K562 (cell line): ENCODE measurements around the gene PRF1. TPM values are rescaled to one million over a fixed set of nuclear protein-coding genes. Genes with fewer than 3 reads are reported as not detected.
A peak's percentile ranks its signal among the peaks of the same experiment; 100 is the strongest.

Experiments
- ATAC-seq: fragments of 200-7000 bp; cut with Tn5 transposase; 3 replicates; pipeline ENCODE4 v1.9.1; 2020; ENCODE audit warnings: moderate library complexity
- BruUV-seq: library from RNA; stranded (reverse); fragments of 400-500 nt; replicated peaks from 2 replicates; lab custom pipeline; 2021; lab: Mats Ljungman, UMichigan
- CTCF ChIA-PET: fragments of 300-600 bp; formaldehyde crosslinking; extraction: SDS; loops from one replicate; lab custom pipeline; 2021; ENCODE audit warnings: low intra/inter-chr PET ratio; lab: Yijun Ruan, JAX
- POLR2A ChIA-PET: fragments of 300-600, 350-650 bp; sonication (Branson Sonifier 250); formaldehyde crosslinking; extraction: SDS; loops from one replicate; lab custom pipeline; 2021; ENCODE audit warnings: antibody characterized with exemption, inconsistent platforms; lab: Yijun Ruan, JAX
- DNase-seq, 4 experiments: peaks; one replicate each; pipeline versions ENCODE4 v3.0.0 to v3.0.0-alpha.2; 2011 to 2018; ENCODE audit warnings: low spot score in 3 of 4, mixed read lengths in 3 of 4; ENCODE audit errors: extremely low read depth in 1 of 4
- FAIRE-seq: peaks from 2 replicates; lab custom pipeline; 2011; peaks lifted over from hg19 to GRCh38; lab: Jason Lieb, UNC
- H2AFZ ChIP-seq: 2 replicates; pipeline ENCODE4 v1.6.0; 2011; ENCODE audit warnings: low read depth, low read length, control low read depth, inconsistent platforms
- H3K27ac ChIP-seq: fragments of 200-600 bp; 3 replicates; pipeline ENCODE4 v1.8.0; 2011; ENCODE audit warnings: low read depth, mild to moderate bottlenecking, control low read depth, inconsistent platforms, low read length, moderate library complexity, mixed read lengths; ENCODE audit errors: extremely low read depth
- H3K27me3 ChIP-seq, 2 experiments: fragments of 300-600 bp in 1 of 2; 2 replicates in 1 of 2; 3 replicates in 1 of 2; pipeline versions ENCODE4 v1.6.0 to v1.8.0; 2011; ENCODE audit warnings: inconsistent platforms in 2 of 2, low read length in 2 of 2, mild to moderate bottlenecking in 1 of 2, mixed read lengths in 1 of 2, moderate library complexity in 1 of 2; ENCODE audit not compliant: control insufficient read depth in 2 of 2, insufficient read depth in 2 of 2
- H3K36me3 ChIP-seq: fragments of 300-600 bp; 3 replicates; pipeline ENCODE4 v1.8.0; 2011; ENCODE audit warnings: mild to moderate bottlenecking, low read length, inconsistent platforms; ENCODE audit not compliant: control insufficient read depth, insufficient read depth
- H3K4me1 ChIP-seq, 2 experiments: fragments of 200-600 bp in 1 of 2; replicated peaks in 1 of 2; 2 replicates in 1 of 2; 3 replicates in 1 of 2; pipeline versions ENCODE4 v1.5.1 to v1.8.0; 2011; ENCODE audit warnings: inconsistent platforms in 2 of 2, low read length in 2 of 2, mild to moderate bottlenecking in 1 of 2, mixed read lengths in 1 of 2, moderate library complexity in 1 of 2; ENCODE audit not compliant: control insufficient read depth in 2 of 2, insufficient read depth in 2 of 2
- H3K4me2 ChIP-seq: 2 replicates; pipeline ENCODE4 v1.6.1; 2011; ENCODE audit warnings: low read length, control low read depth, inconsistent platforms, mixed read lengths; ENCODE audit not compliant: insufficient read depth
- H3K4me3 ChIP-seq: fragments of 200-600 bp; sonication (generic), shearing (Covaris generic); 2 replicates; pipeline ENCODE4 v1.5.1; 2016; ENCODE audit warnings: control low read depth, inconsistent platforms
- H3K79me2 ChIP-seq: fragments of 200-600 bp; 3 replicates; pipeline ENCODE4 v1.8.0; 2011; ENCODE audit warnings: low read length, inconsistent platforms; ENCODE audit not compliant: control insufficient read depth, insufficient read depth
- H3K9ac ChIP-seq, 2 experiments: 2 replicates each; pipeline versions ENCODE4 v1.6.0 to v1.6.1; 2011; ENCODE audit warnings: low read depth in 2 of 2, low read length in 2 of 2, control low read depth in 1 of 2, inconsistent platforms in 1 of 2, mild to moderate bottlenecking in 1 of 2, mixed read lengths in 1 of 2; ENCODE audit not compliant: insufficient read depth in 1 of 2
- H3K9me1 ChIP-seq: one replicate; pipeline ENCODE4 v1.6.0; 2011; ENCODE audit warnings: inconsistent platforms, mild to moderate bottlenecking, low read length, moderate library complexity; ENCODE audit not compliant: control insufficient read depth, insufficient read depth
- H3K9me3 ChIP-seq: replicated peaks from 2 replicates; pipeline ENCODE4 v1.5.1; 2011; ENCODE audit warnings: low read depth, low read length, inconsistent platforms; ENCODE audit not compliant: control insufficient read depth, insufficient read depth
- H4K20me1 ChIP-seq: replicated peaks from 2 replicates; pipeline ENCODE4 v1.6.1; 2011; ENCODE audit warnings: low read length, inconsistent platforms, mixed read lengths; ENCODE audit not compliant: control insufficient read depth, insufficient read depth
- FOXK2 ChIP-seq, 2 experiments: fragments of 450-650 bp; IDR thresholded peaks in 1 of 2; conservative IDR thresholded peaks in 1 of 2; 2 replicates each; pipeline ENCODE4 v1.6.1; 2016; ENCODE audit warnings: low read depth in 2 of 2, mild to moderate bottlenecking in 1 of 2
- ILF3 ChIP-seq: fragments of 450-650 bp; IDR thresholded peaks from 2 replicates; pipeline ENCODE4 v1.6.1; 2018; ENCODE audit warnings: antibody characterized with exemption, mild to moderate bottlenecking, moderate library complexity, borderline replicate concordance
- KLF10 ChIP-seq: fragments of 250-450 bp; sonication (Bioruptor Pico); IDR thresholded peaks from 2 replicates; pipeline ENCODE4 v1.6.1; 2021; ENCODE audit warnings: matching md5 sums
- POLR2A ChIP-seq: fragments of 450-650 bp; conservative IDR thresholded peaks from 2 replicates; pipeline ENCODE4 v1.6.1; 2016
- SMARCA5 ChIP-seq: fragments of 450-650 bp; IDR thresholded peaks from 2 replicates; pipeline ENCODE4 v1.6.1; 2016
- TAF7 ChIP-seq: fragments of 450-650 bp; IDR thresholded peaks from 2 replicates; pipeline ENCODE4 v1.6.1; 2016; ENCODE audit warnings: missing genetic modification characterization, missing compliant biosample characterization
- ZNF124 ChIP-seq: sonication (generic); formaldehyde crosslinking; IDR thresholded peaks from 2 replicates; pipeline ENCODE4 v1.8.1; 2022; ENCODE audit warnings: missing genetic modification reagents
- ZNF583 ChIP-seq: fragments of 250-450 bp; sonication (Bioruptor Pico); IDR thresholded peaks from 2 replicates; pipeline ENCODE4 v1.4.0; 2020
- ZNF589 ChIP-seq: fragments of 200-800 bp; sonication (Bioruptor generic); IDR thresholded peaks from 2 replicates; pipeline ENCODE4 v1.6.1; 2016; ENCODE audit warnings: low read depth, missing genetic modification characterization, missing compliant biosample characterization
- WGBS: fragments of 100-300 bp; shearing (Covaris generic); methylation state at CpG from one replicate; pipeline ENCODE4 v1.1.6; 2016; ENCODE audit warnings: low coverage, mixed read lengths; ENCODE audit not compliant: insufficient coverage; ENCODE audit errors: missing lambda C conversion rate; 5-methylcytosine and 5-hydroxymethylcytosine counted together
- in situ Hi-C: fragments of 300-500 bp; cut with MboI; formaldehyde crosslinking; loops from 4 replicates; pipeline ENCODE4 v1.15.0; 2018; ENCODE audit warnings: inconsistent platforms, mixed read lengths
- intact Hi-C: fragments of 100-400 bp; cut with micrococcal nuclease; formaldehyde crosslinking; loops from 2 replicates; pipeline ENCODE4 v1.14.2; 2022
- polyA plus RNA-seq, 8 experiments: library from polyadenylated mRNA; depleted of rRNA in 4 of 8; stranded (reverse) in 5 of 8; unstranded in 3 of 8; fragments of >200 nt; fragmentation: Nextera tagmentation in 2 of 8; fragmentation: Illumina TruSeq in 1 of 8; extraction: Ambion mirVana in 2 of 8; extraction: Trizol in 1 of 8; gene quantifications; 2 replicates each; pipeline versions ENCODE4 v1.2.1 to v1.2.3, GENCODE V29; 2011 to 2014; ENCODE audit warnings: inconsistent platforms in 1 of 8, missing spikeins in 1 of 8
- total RNA-seq, 7 experiments: library from RNA; depleted of rRNA in 6 of 7; stranded (reverse); fragments of >200 nt in 6 of 7; fragmentation: Illumina TruSeq in 2 of 7; extraction: Trizol in 2 of 7; gene quantifications; 2 replicates each; pipeline versions ENCODE4 v1.2.1 to v1.2.3, GENCODE V29; 2011 to 2021; ENCODE audit warnings: low replicate concordance in 1 of 7
- TF ChIP-seq, protein P1 (sequence below): sonication (generic); formaldehyde crosslinking; IDR thresholded peaks from 2 replicates; pipeline ENCODE4 v1.8.0; 2023; ENCODE audit warnings: missing genetic modification reagents, mild to moderate bottlenecking, borderline replicate concordance
- TF ChIP-seq, protein P2 (sequence below): fragments of 250-450 bp; sonication (Bioruptor Pico); IDR thresholded peaks from 2 replicates; pipeline ENCODE4 v1.4.0; 2020; ENCODE audit warnings: mild to moderate bottlenecking
- TF ChIP-seq, protein P3 (sequence below): fragments of 200-800 bp; sonication (Bioruptor generic); IDR thresholded peaks from 2 replicates; pipeline ENCODE4 v1.6.1; 2016; ENCODE audit warnings: missing genetic modification characterization, missing compliant biosample characterization

Gene PRF1
- total and polyA plus RNA-seq, 9 of the 15 experiments (the other 6 are each of a cell fraction or from before 2014, with no cell fraction given), result 3.8 to 8.6 (median 6.3) TPM

DNA sequence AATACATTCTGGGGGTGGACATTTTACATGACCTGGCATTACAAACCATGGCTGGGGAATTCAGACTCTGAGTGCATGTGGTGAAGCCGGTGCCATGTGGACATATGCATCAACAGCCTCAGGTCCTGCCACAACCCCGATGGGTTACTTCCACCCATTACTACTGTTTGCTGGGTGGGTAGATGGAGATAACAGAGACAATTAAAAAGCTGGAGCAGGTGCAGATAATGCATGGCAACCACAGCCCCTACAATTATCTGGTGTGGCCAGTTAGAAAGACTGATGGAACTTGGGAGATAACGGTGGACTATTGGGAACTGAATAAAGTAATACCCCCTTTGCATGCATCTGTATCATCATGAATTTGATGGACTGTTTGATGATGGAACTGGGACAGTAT, 48.2 kb upstream of the PRF1 start:
- H2AFZ ChIP-seq, result no peak overlapping the region
- no peaks in the 10 kb centered on the region for H3K36me3 ChIP-seq
- H3K27ac ChIP-seq, result no peak overlapping the region
- H3K9me1 ChIP-seq, result no peaks in the 10 kb centered on the region
- no peaks in the 10 kb centered on the region for H3K27me3 ChIP-seq
- no TSS peak for BruUV-seq
- ChIA-PET CTCF (no interaction called here), POLR2A (no interaction called here)
- no peak for FAIRE-seq
- peaks cover 10 to 38% of the 10 kb centered on the region in 2 experiments; a peak in 4 of 5 replicates for H3K4me1 ChIP-seq
- H3K4me3 ChIP-seq, result no peak overlapping the region
- no peaks in the 10 kb centered on the region for H4K20me1 ChIP-seq
- no peak overlapping the region for H3K4me2 ChIP-seq
- in situ Hi-C loops (no loop called here), intact Hi-C loops (no loop called here)
- H3K9me3 ChIP-seq, result peaks cover 48% of the 10 kb centered on the region
- ATAC-seq, result no peak
- no peak overlapping the region for H3K9ac ChIP-seq
- H3K79me2 ChIP-seq, result no peaks in the 10 kb centered on the region
- 47% methylated on average over 3 of the region's 3 CpGs for WGBS
- no peak for DNase-seq
- no peak for TF ChIP-seq FOXK2 (conservative IDR thresholded peaks at IDR 0.05 in 1 of 2, IDR thresholded peaks at IDR 0.05 in 1 of 2; ENCODE audit: low read depth in 2 of 2)
- no peak for TF ChIP-seq ILF3
- 0 out of 2 replicates have a peak, but pooled peaks have one; percentile 25 for TF ChIP-seq ZNF583 (CRISPR knock-in tag)
- TF ChIP-seq SMARCA5, result no peak
- TF ChIP-seq POLR2A, result no peak
- TF ChIP-seq, protein P1, sequence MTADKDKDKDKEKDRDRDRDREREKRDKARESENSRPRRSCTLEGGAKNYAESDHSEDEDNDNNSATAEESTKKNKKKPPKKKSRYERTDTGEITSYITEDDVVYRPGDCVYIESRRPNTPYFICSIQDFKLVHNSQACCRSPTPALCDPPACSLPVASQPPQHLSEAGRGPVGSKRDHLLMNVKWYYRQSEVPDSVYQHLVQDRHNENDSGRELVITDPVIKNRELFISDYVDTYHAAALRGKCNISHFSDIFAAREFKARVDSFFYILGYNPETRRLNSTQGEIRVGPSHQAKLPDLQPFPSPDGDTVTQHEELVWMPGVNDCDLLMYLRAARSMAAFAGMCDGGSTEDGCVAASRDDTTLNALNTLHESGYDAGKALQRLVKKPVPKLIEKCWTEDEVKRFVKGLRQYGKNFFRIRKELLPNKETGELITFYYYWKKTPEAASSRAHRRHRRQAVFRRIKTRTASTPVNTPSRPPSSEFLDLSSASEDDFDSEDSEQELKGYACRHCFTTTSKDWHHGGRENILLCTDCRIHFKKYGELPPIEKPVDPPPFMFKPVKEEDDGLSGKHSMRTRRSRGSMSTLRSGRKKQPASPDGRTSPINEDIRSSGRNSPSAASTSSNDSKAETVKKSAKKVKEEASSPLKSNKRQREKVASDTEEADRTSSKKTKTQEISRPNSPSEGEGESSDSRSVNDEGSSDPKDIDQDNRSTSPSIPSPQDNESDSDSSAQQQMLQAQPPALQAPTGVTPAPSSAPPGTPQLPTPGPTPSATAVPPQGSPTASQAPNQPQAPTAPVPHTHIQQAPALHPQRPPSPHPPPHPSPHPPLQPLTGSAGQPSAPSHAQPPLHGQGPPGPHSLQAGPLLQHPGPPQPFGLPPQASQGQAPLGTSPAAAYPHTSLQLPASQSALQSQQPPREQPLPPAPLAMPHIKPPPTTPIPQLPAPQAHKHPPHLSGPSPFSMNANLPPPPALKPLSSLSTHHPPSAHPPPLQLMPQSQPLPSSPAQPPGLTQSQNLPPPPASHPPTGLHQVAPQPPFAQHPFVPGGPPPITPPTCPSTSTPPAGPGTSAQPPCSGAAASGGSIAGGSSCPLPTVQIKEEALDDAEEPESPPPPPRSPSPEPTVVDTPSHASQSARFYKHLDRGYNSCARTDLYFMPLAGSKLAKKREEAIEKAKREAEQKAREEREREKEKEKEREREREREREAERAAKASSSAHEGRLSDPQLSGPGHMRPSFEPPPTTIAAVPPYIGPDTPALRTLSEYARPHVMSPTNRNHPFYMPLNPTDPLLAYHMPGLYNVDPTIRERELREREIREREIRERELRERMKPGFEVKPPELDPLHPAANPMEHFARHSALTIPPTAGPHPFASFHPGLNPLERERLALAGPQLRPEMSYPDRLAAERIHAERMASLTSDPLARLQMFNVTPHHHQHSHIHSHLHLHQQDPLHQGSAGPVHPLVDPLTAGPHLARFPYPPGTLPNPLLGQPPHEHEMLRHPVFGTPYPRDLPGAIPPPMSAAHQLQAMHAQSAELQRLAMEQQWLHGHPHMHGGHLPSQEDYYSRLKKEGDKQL (CRISPR knock-in tag), result no peak
- TF ChIP-seq, protein P2, sequence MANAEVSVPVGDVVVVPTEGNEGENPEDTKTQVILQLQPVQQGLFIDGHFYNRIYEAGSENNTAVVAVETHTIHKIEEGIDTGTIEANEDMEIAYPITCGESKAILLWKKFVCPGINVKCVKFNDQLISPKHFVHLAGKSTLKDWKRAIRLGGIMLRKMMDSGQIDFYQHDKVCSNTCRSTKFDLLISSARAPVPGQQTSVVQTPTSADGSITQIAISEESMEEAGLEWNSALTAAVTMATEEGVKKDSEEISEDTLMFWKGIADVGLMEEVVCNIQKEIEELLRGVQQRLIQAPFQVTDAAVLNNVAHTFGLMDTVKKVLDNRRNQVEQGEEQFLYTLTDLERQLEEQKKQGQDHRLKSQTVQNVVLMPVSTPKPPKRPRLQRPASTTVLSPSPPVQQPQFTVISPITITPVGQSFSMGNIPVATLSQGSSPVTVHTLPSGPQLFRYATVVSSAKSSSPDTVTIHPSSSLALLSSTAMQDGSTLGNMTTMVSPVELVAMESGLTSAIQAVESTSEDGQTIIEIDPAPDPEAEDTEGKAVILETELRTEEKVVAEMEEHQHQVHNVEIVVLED (CRISPR knock-in tag), result no peak
- no peak for TF ChIP-seq KLF10
- no peak for TF ChIP-seq ZNF124 (CRISPR knock-in tag)
- no peak for TF ChIP-seq ZNF589 (CRISPR knock-in tag)
- TF ChIP-seq TAF7 (tag), result no peak
- TF ChIP-seq, protein P3, sequence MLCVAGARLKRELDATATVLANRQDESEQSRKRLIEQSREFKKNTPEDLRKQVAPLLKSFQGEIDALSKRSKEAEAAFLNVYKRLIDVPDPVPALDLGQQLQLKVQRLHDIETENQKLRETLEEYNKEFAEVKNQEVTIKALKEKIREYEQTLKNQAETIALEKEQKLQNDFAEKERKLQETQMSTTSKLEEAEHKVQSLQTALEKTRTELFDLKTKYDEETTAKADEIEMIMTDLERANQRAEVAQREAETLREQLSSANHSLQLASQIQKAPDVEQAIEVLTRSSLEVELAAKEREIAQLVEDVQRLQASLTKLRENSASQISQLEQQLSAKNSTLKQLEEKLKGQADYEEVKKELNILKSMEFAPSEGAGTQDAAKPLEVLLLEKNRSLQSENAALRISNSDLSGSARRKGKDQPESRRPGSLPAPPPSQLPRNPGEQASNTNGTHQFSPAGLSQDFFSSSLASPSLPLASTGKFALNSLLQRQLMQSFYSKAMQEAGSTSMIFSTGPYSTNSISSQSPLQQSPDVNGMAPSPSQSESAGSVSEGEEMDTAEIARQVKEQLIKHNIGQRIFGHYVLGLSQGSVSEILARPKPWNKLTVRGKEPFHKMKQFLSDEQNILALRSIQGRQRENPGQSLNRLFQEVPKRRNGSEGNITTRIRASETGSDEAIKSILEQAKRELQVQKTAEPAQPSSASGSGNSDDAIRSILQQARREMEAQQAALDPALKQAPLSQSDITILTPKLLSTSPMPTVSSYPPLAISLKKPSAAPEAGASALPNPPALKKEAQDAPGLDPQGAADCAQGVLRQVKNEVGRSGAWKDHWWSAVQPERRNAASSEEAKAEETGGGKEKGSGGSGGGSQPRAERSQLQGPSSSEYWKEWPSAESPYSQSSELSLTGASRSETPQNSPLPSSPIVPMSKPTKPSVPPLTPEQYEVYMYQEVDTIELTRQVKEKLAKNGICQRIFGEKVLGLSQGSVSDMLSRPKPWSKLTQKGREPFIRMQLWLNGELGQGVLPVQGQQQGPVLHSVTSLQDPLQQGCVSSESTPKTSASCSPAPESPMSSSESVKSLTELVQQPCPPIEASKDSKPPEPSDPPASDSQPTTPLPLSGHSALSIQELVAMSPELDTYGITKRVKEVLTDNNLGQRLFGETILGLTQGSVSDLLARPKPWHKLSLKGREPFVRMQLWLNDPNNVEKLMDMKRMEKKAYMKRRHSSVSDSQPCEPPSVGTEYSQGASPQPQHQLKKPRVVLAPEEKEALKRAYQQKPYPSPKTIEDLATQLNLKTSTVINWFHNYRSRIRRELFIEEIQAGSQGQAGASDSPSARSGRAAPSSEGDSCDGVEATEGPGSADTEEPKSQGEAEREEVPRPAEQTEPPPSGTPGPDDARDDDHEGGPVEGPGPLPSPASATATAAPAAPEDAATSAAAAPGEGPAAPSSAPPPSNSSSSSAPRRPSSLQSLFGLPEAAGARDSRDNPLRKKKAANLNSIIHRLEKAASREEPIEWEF (CRISPR knock-in tag), result no peak
